Heart right ventricle (tissue), 16 donors: ENCODE results near the gene SURF6. TPM values are rescaled to one million over a fixed set of nuclear protein-coding genes. Genes with fewer than 3 reads are reported as not detected.

Experiments
- ATAC-seq, 8 donors: fragments of 200-7000 bp; cut with Tn5 transposase; one replicate each; pipeline ENCODE4 v1.9.1; 2020; ENCODE audit warnings: mild to moderate bottlenecking in 8 of 8, moderate library complexity in 8 of 8, moderate number of reproducible peaks in 1 of 8
- DNase-seq, 2 donors: peaks; one replicate each; pipeline ENCODE4 v3.0.0-alpha.2; 2020
- H3K27ac ChIP-seq, 10 donors: fragments of 200-600 bp; sonication (generic) in 2 of 10; one replicate each; pipeline versions ENCODE4 v1.5.0 to v1.8.0; 2020 to 2022; ENCODE audit warnings: mild to moderate bottlenecking in 3 of 10
- H3K27me3 ChIP-seq, 7 donors: fragments of 200-600 bp; one replicate each; pipeline ENCODE4 v1.8.0; 2021 to 2022; ENCODE audit warnings: mild to moderate bottlenecking in 2 of 7
- H3K36me3 ChIP-seq, 9 donors: fragments of 200-600 bp; sonication (generic) in 1 of 9; one replicate each; pipeline versions ENCODE4 v1.5.0 to v1.8.0; 2020 to 2022; ENCODE audit warnings: mild to moderate bottlenecking in 2 of 9
- H3K4me1 ChIP-seq, 9 donors: fragments of 200-600 bp; sonication (generic) in 1 of 9; one replicate each; pipeline versions ENCODE4 v1.5.0 to v1.8.0; 2020 to 2022; ENCODE audit warnings: mild to moderate bottlenecking in 4 of 9
- H3K4me3 ChIP-seq, 10 donors: fragments of 200-600 bp; sonication (generic) in 2 of 10; one replicate each; pipeline versions ENCODE4 v1.5.0 to v1.8.0; 2020 to 2022; ENCODE audit warnings: mild to moderate bottlenecking in 7 of 10, moderate library complexity in 2 of 10
- H3K9me3 ChIP-seq, 11 donors: fragments of 200-600 bp in 10 of 11; sonication (generic) in 2 of 11; one replicate each; pipeline versions ENCODE4 v1.5.0 to v1.8.0; 2013 to 2022; ENCODE audit warnings: mild to moderate bottlenecking in 2 of 11, control low read depth in 1 of 11, moderate library complexity in 1 of 11
- CTCF ChIP-seq, 9 donors: fragments of 200-600 bp; sonication (generic) in 2 of 9; IDR thresholded peaks; one replicate each; pipeline versions ENCODE4 v1.5.0 to v1.8.0; 2021 to 2022; ENCODE audit warnings: antibody characterized with exemption in 9 of 9, mild to moderate bottlenecking in 5 of 9, moderate library complexity in 1 of 9
- WGBS, 2 donors: extraction: QIAGEN DNeasy Blood & Tissue Kit; methylation state at CpG; one replicate each; pipeline ENCODE4 v1.1.7; 2013; ENCODE audit warnings: inconsistent platforms in 1 of 2; 5-methylcytosine and 5-hydroxymethylcytosine counted together
- intact Hi-C, 10 donors: fragments of 100-400 bp; cut with DNase I; formaldehyde crosslinking; loops; one replicate each; pipeline versions ENCODE4 v1.11.1 to v1.14.2; 2022
- polyA plus RNA-seq, 2 donors: library from polyadenylated mRNA; stranded (reverse); fragments of 200-250 nt; gene quantifications; one replicate each; pipeline ENCODE4 v1.2.3, GENCODE V29; 2013
- total RNA-seq, 10 donors: library from RNA; stranded (reverse); fragmentation: NEBNext Ultra II Directional in 3 of 10; extraction: Animal tissue kit (Norgen Biotek cat#: 25700) in 3 of 10; gene quantifications; one replicate each; pipeline versions ENCODE4 v1.2.1 to v1.2.4, GENCODE V29; 2021 to 2023
- donor health status: Arrhythmogenic right ventricular cardiomyopathy.
- donor health status: ischemic (EF 13 %, LVEDD 7.1; RV severe dilation, severe dysfunction).
- donor health status: healthy with polysubstance abuse.
- donor health status: DM: no; HTN: yes; CAD: no.
- donor health status: DM: no; HTN: no; CAD: no.
- donor health status: ischemic (EF 25% LVEDD 6.9; RV normal size, moderate dysfunction).
- donor health status: ischemic (EF 25% LVEDD 5.7; RV mildly dilated, moderate dysfunction).
- donor health status: healthy.
- donor health status: DM: yes; HTN: yes; CAD: no.
- donor health status: Ischemic cardiomyopathy.
- donor health status: ischemic (EF 35%, LVEDD 5.7; RV mildly dilated, moderate dysfunction).
- donor health status: nonischemic (EF 11% LVEDD 7.7; RV severe dilation, severe dysfunction).
- donor health status: DM: yes; HTN: yes; CAD: no.
- donor health status: PGD.
- donor health status: ischemic (EF 29% LVEDD 5.4; RV normal size, mild dysfunction).
- donor health status: nonischemic (EF 23%, LVEDD 6.1; RV moderate dilation, normal function).

SURF6 gene
- total and polyA plus RNA-seq, 12 donors = 9.1 to 14.8 (median 11.8) TPM

GRCh38 chr9:133360400-133361393 is 24.7 kb upstream of the SURF6 start:
- ATAC-seq (no peak), DNase-seq (no peak)
- no peaks in the 10 kb centered on the region for H3K9me3 ChIP-seq
- H3K4me1 ChIP-seq = peaks cover 7 to 33% (median 17%) of the 10 kb centered on the region in 9 donors
- H3K36me3 ChIP-seq = peaks cover 0 to 71% (median 44%) of the 10 kb centered on the region in 9 donors
- H3K27ac ChIP-seq = no peak overlapping the region
- no peak for TF ChIP-seq CTCF (IDR thresholded peaks at IDR 0.05)
- intact Hi-C loops = no loop called here
- no peaks in the 10 kb centered on the region for H3K27me3 ChIP-seq
- WGBS, 2 donors = 79 to 82% methylated on average over 21 of the region's 21 CpGs
- H3K4me3 ChIP-seq = no peak overlapping the region

GRCh38 chr9:133359399-133360175 is 23.6 kb upstream of the SURF6 start:
- TF ChIP-seq CTCF (IDR thresholded peaks at IDR 0.05) = peak in 7 of 9 donors; percentile 14 to 53 (median 36)
- Histone ChIP-seq H3K4me1 (peaks cover 7 to 44% (median 28%) of the 10 kb centered on the region in 9 donors), H3K27me3 (no peaks in the 10 kb centered on the region), H3K36me3 (peaks cover 0 to 62% (median 35%) of the 10 kb centered on the region in 9 donors), H3K9me3 (no peaks in the 10 kb centered on the region), H3K27ac (no peak overlapping the region), H3K4me3 (no peak overlapping the region)
- WGBS, 2 donors = 42 to 47% methylated on average over 20 of the region's 20 CpGs
- peak in 4 of 8 donors; percentile 5 to 26 (median 16) for ATAC-seq
- no peak for DNase-seq
- intact Hi-C loops = loop anchor here in 1 of 10 donors (10.0 kb wide), 1 partner anchor 55 kb away; the partner anchor contains the start of gene REXO4

GRCh38 chr9:133357656-133358055 is 21.7 kb upstream of the SURF6 start:
- ATAC-seq = no peak
- Histone ChIP-seq H3K9me3 (no peaks in the 10 kb centered on the region), H3K4me3 (peak overlapping the region in 2 of 10 donors; percentile 95 to 96), H3K27ac (peak overlapping the region in 1 of 10 donors; percentile 4), H3K27me3 (no peaks in the 10 kb centered on the region), H3K4me1 (peaks cover 7 to 47% (median 31%) of the 10 kb centered on the region in 9 donors), H3K36me3 (peaks cover 0 to 62% (median 22%) of the 10 kb centered on the region in 9 donors)
- 84 to 85% methylated on average over 14 of the region's 14 CpGs for WGBS, 2 donors
- no peak for DNase-seq
- TF ChIP-seq CTCF (IDR thresholded peaks at IDR 0.05) = no peak
- intact Hi-C loops = loop anchor here in 1 of 10 donors (10.0 kb wide), 1 partner anchor 57 kb away; the partner anchor contains the start of gene REXO4
